ENCODE measurements around the gene ARHGEF9. TPM values are rescaled to one million over a fixed set of nuclear protein-coding genes. Genes with fewer than 3 reads are reported as not detected.

Gene ARHGEF9
- total RNA-seq, 2 donors from 2014 or later, result 18.5 to 21.6 TPM

GRCh38 chrX:63744850-63745394 is 40.1 kb downstream of the ARHGEF9 start:
- no peak overlapping the region for H3K27ac ChIP-seq
- H3K36me3 ChIP-seq, result no peaks in the 10 kb centered on the region
- TF ChIP-seq CTCF (IDR thresholded peaks at IDR 0.05) (no peak), POLR2AphosphoS5 (IDR thresholded peaks at IDR 0.05) (no peak)
- no peaks in the 10 kb centered on the region for H3K9me3 ChIP-seq
- H3K4me3 ChIP-seq, result no peak overlapping the region
- 62% methylated on average over 2 of the region's 2 CpGs for WGBS
- intact Hi-C loops (cut with DNase I), result no loop called here
- H3K27me3 ChIP-seq (replicated peaks; ENCODE audit: insufficient read depth), result no peaks in the 10 kb centered on the region
- no peak for DNase-seq (ENCODE audit: low spot score)
- H3K4me1 ChIP-seq (replicated peaks), result no peaks in the 10 kb centered on the region

DNA sequence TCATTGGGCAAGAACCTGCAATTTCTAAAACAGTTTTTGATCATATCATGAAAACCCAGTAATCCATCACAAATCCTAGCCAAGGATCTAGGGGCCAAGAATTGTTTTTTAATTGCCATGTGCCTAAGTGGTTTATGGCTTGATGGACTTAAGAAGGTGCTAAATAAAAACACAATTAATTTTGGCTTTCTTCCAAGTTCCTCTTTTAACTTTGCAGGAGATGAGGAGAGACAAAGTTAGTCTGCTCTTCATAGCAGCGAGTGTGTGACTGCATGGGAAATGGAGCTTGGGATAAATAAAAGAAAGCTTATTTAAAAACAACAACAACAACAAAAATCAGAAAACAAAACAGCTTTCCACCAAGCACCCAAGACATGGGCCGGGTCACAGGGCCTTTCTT is 41.4 kb downstream of the ARHGEF9 start:
- TF ChIP-seq CTCF (IDR thresholded peaks at IDR 0.05), result no peak
- TF ChIP-seq POLR2AphosphoS5 (IDR thresholded peaks at IDR 0.05), result no peak
- H3K4me1 ChIP-seq (replicated peaks), result no peaks in the 10 kb centered on the region
- no peaks in the 10 kb centered on the region for H3K27me3 ChIP-seq (replicated peaks; ENCODE audit: insufficient read depth)
- WGBS, result 83% methylated on average over 2 of the region's 2 CpGs
- no peak for DNase-seq (ENCODE audit: low spot score)
- intact Hi-C loops (cut with DNase I), result no loop called here
- no peaks in the 10 kb centered on the region for H3K9me3 ChIP-seq
- no peaks in the 10 kb centered on the region for H3K36me3 ChIP-seq
- no peak overlapping the region for H3K4me3 ChIP-seq
- no peak overlapping the region for H3K27ac ChIP-seq

GRCh38 chrX:63740382-63740781 is 44.6 kb downstream of the ARHGEF9 start:
- TF ChIP-seq POLR2A (IDR thresholded peaks at IDR 0.05) (no peak), POLR2AphosphoS5 (IDR thresholded peaks at IDR 0.05) (no peak), CTCF (IDR thresholded peaks at IDR 0.05) (no peak)
- no peak for DNase-seq (ENCODE audit: low spot score)
- Histone ChIP-seq H3K27me3 (replicated peaks; ENCODE audit: insufficient read depth) (no peaks in the 10 kb centered on the region), H3K36me3 (no peaks in the 10 kb centered on the region), H3K27ac (no peak overlapping the region), H3K4me3 (no peak overlapping the region), H3K9me3 (no peaks in the 10 kb centered on the region), H3K4me1 (replicated peaks) (no peaks in the 10 kb centered on the region)
- intact Hi-C loops (cut with DNase I), result no loop called here
- WGBS, result 86% methylated on average over 2 of the region's 2 CpGs

DNA sequence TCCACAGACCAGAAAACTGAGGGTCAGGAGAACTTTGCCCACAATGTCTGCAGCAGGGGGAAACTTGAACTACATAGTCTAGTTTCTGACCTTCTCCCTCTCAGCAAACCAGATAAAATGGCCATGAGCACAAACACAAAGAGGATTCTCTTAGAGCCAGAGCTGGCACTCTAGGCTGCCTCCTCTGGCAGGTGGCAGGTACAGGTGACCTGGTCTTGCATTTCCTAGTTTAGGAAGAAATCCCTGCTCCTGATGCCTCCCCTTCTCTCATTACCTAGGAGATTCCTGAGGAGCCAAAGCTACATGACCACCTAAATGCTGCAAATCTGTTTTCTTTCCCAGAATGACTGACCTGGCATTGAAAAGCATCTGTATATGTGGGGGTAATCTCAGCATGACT is 45.1 kb downstream of the ARHGEF9 start:
- H3K4me1 ChIP-seq (replicated peaks), result no peaks in the 10 kb centered on the region
- TF ChIP-seq CTCF (IDR thresholded peaks at IDR 0.05), result no peak
- TF ChIP-seq POLR2AphosphoS5 (IDR thresholded peaks at IDR 0.05), result no peak
- TF ChIP-seq POLR2A (IDR thresholded peaks at IDR 0.05), result no peak
- H3K27ac ChIP-seq, result no peak overlapping the region
- no peak overlapping the region for H3K4me3 ChIP-seq
- H3K9me3 ChIP-seq, result no peaks in the 10 kb centered on the region
- intact Hi-C loops (cut with DNase I), result no loop called here
- H3K27me3 ChIP-seq (replicated peaks; ENCODE audit: insufficient read depth), result no peaks in the 10 kb centered on the region
- no peak for DNase-seq (ENCODE audit: low spot score)
- no peaks in the 10 kb centered on the region for H3K36me3 ChIP-seq

DNA sequence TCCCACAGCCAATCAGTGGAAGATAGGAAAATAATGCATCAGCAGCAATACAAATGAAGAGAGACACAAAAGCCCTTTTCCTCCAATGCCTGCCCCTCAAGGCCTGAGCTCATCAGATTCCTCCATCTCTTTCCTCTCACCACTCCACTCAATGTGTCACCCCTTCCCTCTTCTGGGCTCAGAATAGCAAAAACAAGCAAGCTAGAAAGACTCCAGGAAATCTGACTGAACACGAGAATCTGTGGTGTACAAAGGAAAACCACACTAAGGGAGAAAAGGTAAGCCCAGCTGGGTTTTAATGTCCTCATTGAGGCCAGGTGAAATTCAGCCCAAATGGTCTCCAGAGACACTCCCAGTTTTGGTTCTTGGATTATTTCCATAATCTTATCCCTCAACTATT is 46.3 kb downstream of the ARHGEF9 start:
- Histone ChIP-seq H3K27ac (no peak overlapping the region), H3K4me3 (no peak overlapping the region), H3K9me3 (no peaks in the 10 kb centered on the region), H3K36me3 (no peaks in the 10 kb centered on the region), H3K27me3 (replicated peaks; ENCODE audit: insufficient read depth) (no peaks in the 10 kb centered on the region), H3K4me1 (replicated peaks) (no peaks in the 10 kb centered on the region)
- intact Hi-C loops (cut with DNase I), result no loop called here
- WGBS, result 83% methylated on average over 1 of the region's 1 CpG
- no peak for DNase-seq (ENCODE audit: low spot score)
- TF ChIP-seq POLR2A (IDR thresholded peaks at IDR 0.05) (no peak), CTCF (IDR thresholded peaks at IDR 0.05) (no peak), POLR2AphosphoS5 (IDR thresholded peaks at IDR 0.05) (no peak)
